Coronary artery (tissue), 2 donors: Measurements from ENCODE around the gene TIMM23.

ENCODE experiments used
- DNase-seq: peaks from one replicate; pipeline ENCODE4 v3.0.0-alpha.2; 2017; ENCODE audit warnings: low spot score
- H3K27ac ChIP-seq, 2 donors: fragments of 200-600 bp; sonication (generic); one replicate each; pipeline ENCODE4 v1.5.1; 2016 to 2019
- H3K4me3 ChIP-seq: fragments of 200-600 bp; sonication (generic); 2 replicates; pipeline ENCODE4 v1.5.1; 2016; ENCODE audit warnings: mild to moderate bottlenecking, moderate library complexity
- CTCF ChIP-seq: fragments of 200-600 bp; sonication (generic); IDR thresholded peaks from one replicate; pipeline ENCODE4 v1.5.1; 2019; ENCODE audit warnings: antibody characterized with exemption

The TIMM23 gene

GRCh38 chr10:46016190-46016589 is 43.9 kb downstream of the TIMM23 start:
- DNase-seq, result no peak
- Histone ChIP-seq H3K27ac (no peak overlapping the region), H3K4me3 (no peak overlapping the region)
- TF ChIP-seq CTCF, result no peak

GRCh38 chr10:46016811-46017210 is 44.5 kb downstream of the TIMM23 start:
- no peak overlapping the region for H3K27ac ChIP-seq
- TF ChIP-seq CTCF, result no peak
- H3K4me3 ChIP-seq, result no peak overlapping the region
- no peak for DNase-seq

- DNase-seq, result no peak
- no peak overlapping the region for H3K4me3 ChIP-seq
- no peak for TF ChIP-seq CTCF
- H3K27ac ChIP-seq, result peak overlapping the region in 1 of 2 donors; percentile 20
Observed at GRCh38 chr10:46017733-46018132, 45.4 kb downstream of the TIMM23 start.

GRCh38 chr10:46018453-46019176 is 46.3 kb downstream of the TIMM23 start:
- no peak overlapping the region for H3K4me3 ChIP-seq
- peak overlapping the region in 1 of 2 donors; percentile 20 for H3K27ac ChIP-seq
- TF ChIP-seq CTCF, result no peak
- DNase-seq, result no peak

- DNase-seq, result no peak
- no peak for TF ChIP-seq CTCF
- Histone ChIP-seq H3K4me3 (peak overlapping the region; percentile 5), H3K27ac (no peak overlapping the region)
Observed at GRCh38 chr10:46019177-46019528, 46.9 kb downstream of the TIMM23 start.

- H3K4me3 ChIP-seq, result peak overlapping the region; percentile 21
Observed at GRCh38 chr10:46019569-46020343, 47.5 kb downstream of the TIMM23 start.

More at GRCh38 chr10:46019569-46020343, 47.5 kb downstream of the TIMM23 start:
- peak overlapping the region in 1 of 2 donors; percentile 68 for H3K27ac ChIP-seq
- DNase-seq, result no peak
- TF ChIP-seq CTCF, result no peak
